Body of pancreas (tissue), 4 donors: Measurements from ENCODE around the gene PLD1.

Source experiments
- POLR2A ChIP-seq, 3 donors: fragments of 450-650 bp; IDR thresholded peaks; one replicate each; pipeline ENCODE4 v1.6.1; 2016; ENCODE audit warnings: antibody characterized with exemption in 3 of 3, mild to moderate bottlenecking in 2 of 3
- TF ChIP-seq, protein P1 (sequence below), 7 experiments: fragments of 450-650 bp in 4 of 7; fragments of 200-600 bp in 3 of 7; sonication (generic) in 3 of 7; IDR thresholded peaks; one replicate each; pipeline ENCODE4 v1.5.1; 2016 to 2019; ENCODE audit warnings: antibody characterized with exemption in 7 of 7

DNA sequence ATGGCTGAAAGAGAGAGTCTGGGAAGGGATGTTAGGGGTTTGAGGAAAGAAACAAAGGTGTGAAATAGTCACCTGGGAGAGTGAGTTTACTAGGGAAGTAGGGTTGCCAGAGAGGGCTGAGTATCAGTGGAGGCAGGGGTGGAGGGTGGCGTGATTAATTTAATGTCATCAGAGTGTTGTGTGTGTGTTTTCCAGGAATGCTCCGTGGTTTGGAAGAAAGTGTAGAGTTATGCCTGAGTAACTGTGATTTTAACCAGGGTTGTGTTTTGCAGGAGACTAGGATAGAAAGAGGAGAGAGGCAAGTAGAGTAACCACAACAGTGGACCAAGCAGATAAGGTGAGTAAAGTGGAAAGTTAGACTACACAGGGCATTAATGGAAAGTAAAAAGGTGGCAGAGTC lies 27.2 kb downstream of the PLD1 start:
- TF ChIP-seq, protein P1, sequence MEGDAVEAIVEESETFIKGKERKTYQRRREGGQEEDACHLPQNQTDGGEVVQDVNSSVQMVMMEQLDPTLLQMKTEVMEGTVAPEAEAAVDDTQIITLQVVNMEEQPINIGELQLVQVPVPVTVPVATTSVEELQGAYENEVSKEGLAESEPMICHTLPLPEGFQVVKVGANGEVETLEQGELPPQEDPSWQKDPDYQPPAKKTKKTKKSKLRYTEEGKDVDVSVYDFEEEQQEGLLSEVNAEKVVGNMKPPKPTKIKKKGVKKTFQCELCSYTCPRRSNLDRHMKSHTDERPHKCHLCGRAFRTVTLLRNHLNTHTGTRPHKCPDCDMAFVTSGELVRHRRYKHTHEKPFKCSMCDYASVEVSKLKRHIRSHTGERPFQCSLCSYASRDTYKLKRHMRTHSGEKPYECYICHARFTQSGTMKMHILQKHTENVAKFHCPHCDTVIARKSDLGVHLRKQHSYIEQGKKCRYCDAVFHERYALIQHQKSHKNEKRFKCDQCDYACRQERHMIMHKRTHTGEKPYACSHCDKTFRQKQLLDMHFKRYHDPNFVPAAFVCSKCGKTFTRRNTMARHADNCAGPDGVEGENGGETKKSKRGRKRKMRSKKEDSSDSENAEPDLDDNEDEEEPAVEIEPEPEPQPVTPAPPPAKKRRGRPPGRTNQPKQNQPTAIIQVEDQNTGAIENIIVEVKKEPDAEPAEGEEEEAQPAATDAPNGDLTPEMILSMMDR (IDR thresholded peaks at IDR 0.05) = no peak
- no peak for TF ChIP-seq POLR2A (IDR thresholded peaks at IDR 0.05)
